ENCODE data around the gene ZFC3H1.

Gene ZFC3H1

GRCh38 chr12:71591601-71592000, 72.0 kb downstream of the ZFC3H1 start:
- no peak for ATAC-seq
- TF ChIP-seq SNAI2 (CRISPR knock-in tag; IDR thresholded peaks at IDR 0.05) (no peak), PATZ1 (CRISPR knock-in tag; IDR thresholded peaks at IDR 0.05; ENCODE audit: borderline replicate concordance) (no peak), ZNF565 (CRISPR knock-in tag; conservative IDR thresholded peaks at IDR 0.05; ENCODE audit: low read depth) (no peak), ZFP30 (CRISPR knock-in tag; IDR thresholded peaks at IDR 0.05) (no peak)

GRCh38 chr12:71589478-71589881, 74.2 kb downstream of the ZFC3H1 start:
- ATAC-seq, result no peak
- TF ChIP-seq ISL1 (CRISPR knock-in tag; IDR thresholded peaks at IDR 0.05), result no peak
- TF ChIP-seq POU6F1 (CRISPR knock-in tag; IDR thresholded peaks at IDR 0.05; ENCODE audit: borderline replicate concordance, low read depth), result no peak
- no peak for TF ChIP-seq BACH2 (CRISPR knock-in tag; IDR thresholded peaks at IDR 0.05; ENCODE audit: borderline replicate concordance)
- no peak for TF ChIP-seq ZNF8 (CRISPR knock-in tag; IDR thresholded peaks at IDR 0.05)
- TF ChIP-seq ZNF70 (CRISPR knock-in tag; IDR thresholded peaks at IDR 0.05), result no peak
- no peak for TF ChIP-seq TCF4 (CRISPR knock-in tag; IDR thresholded peaks at IDR 0.05; ENCODE audit: borderline replicate concordance)
- TF ChIP-seq ZNF565 (CRISPR knock-in tag; conservative IDR thresholded peaks at IDR 0.05; ENCODE audit: low read depth), result no peak
- TF ChIP-seq ESRRG (CRISPR knock-in tag; IDR thresholded peaks at IDR 0.05), result no peak
- no peak for TF ChIP-seq GLIS3 (CRISPR knock-in tag; IDR thresholded peaks at IDR 0.05)
- no peak for TF ChIP-seq CSRNP3 (CRISPR knock-in tag; IDR thresholded peaks at IDR 0.05)
- TF ChIP-seq CSDC2 (CRISPR knock-in tag; IDR thresholded peaks at IDR 0.05), result no peak
- TF ChIP-seq OSR1 (CRISPR knock-in tag; IDR thresholded peaks at IDR 0.05), result no peak

- no peak for TF ChIP-seq ARNTL (CRISPR knock-in tag; IDR thresholded peaks at IDR 0.05; ENCODE audit: borderline replicate concordance, low read depth)
- no peak for TF ChIP-seq PPARA (CRISPR knock-in tag; IDR thresholded peaks at IDR 0.05; ENCODE audit: borderline replicate concordance)
- no peak for ATAC-seq
These were observed 76.6 kb downstream of the ZFC3H1 start for GRCh38 chr12:71587012-71587411.

GRCh38 chr12:71585218-71585617, 78.4 kb downstream of the ZFC3H1 start:
- ATAC-seq, result no peak
- TF ChIP-seq ISL1 (CRISPR knock-in tag; IDR thresholded peaks at IDR 0.05), result no peak
- TF ChIP-seq TSHZ2 (CRISPR knock-in tag; IDR thresholded peaks at IDR 0.05), result no peak
- TF ChIP-seq ZC3H10 (CRISPR knock-in tag; IDR thresholded peaks at IDR 0.05), result no peak
- no peak for TF ChIP-seq CREB5 (CRISPR knock-in tag; IDR thresholded peaks at IDR 0.05; ENCODE audit: low read depth)
- TF ChIP-seq ZNF70 (CRISPR knock-in tag; IDR thresholded peaks at IDR 0.05), result no peak
- no peak for TF ChIP-seq CSDC2 (CRISPR knock-in tag; IDR thresholded peaks at IDR 0.05)
- no peak for TF ChIP-seq ESRRG (CRISPR knock-in tag; IDR thresholded peaks at IDR 0.05)
- no peak for TF ChIP-seq OSR1 (CRISPR knock-in tag; IDR thresholded peaks at IDR 0.05)
- no peak for TF ChIP-seq ZNF8 (CRISPR knock-in tag; IDR thresholded peaks at IDR 0.05)
- no peak for TF ChIP-seq ARNTL (CRISPR knock-in tag; IDR thresholded peaks at IDR 0.05; ENCODE audit: borderline replicate concordance, low read depth)
- TF ChIP-seq PATZ1 (CRISPR knock-in tag; IDR thresholded peaks at IDR 0.05; ENCODE audit: borderline replicate concordance), result no peak
- no peak for TF ChIP-seq RARB (CRISPR knock-in tag; IDR thresholded peaks at IDR 0.05)
- TF ChIP-seq ZFP30 (CRISPR knock-in tag; IDR thresholded peaks at IDR 0.05), result no peak
- TF ChIP-seq PPARA (CRISPR knock-in tag; IDR thresholded peaks at IDR 0.05; ENCODE audit: borderline replicate concordance), result no peak

Measured in SK-N-SH treated with all-trans-retinoic acid at 6 μM for 48 hours (cell line).